ENCODE data around the gene CILP.

CILP gene

GRCh38 chr15:65258375-65259262, 47.3 kb upstream of the CILP start:
- TF ChIP-seq CTCF (conservative IDR thresholded peaks at IDR 0.05; ENCODE audit: low read depth, low read length): no peak
- H2AFZ ChIP-seq (ENCODE audit: low read depth): no peak overlapping the region
- no peaks in the 10 kb centered on the region for H3K4me1 ChIP-seq (ENCODE audit: low read depth, poor library complexity, severe bottlenecking)
- no peaks in the 10 kb centered on the region for H3K36me3 ChIP-seq (ENCODE audit: insufficient read depth)
- H3K9ac ChIP-seq: no peak overlapping the region
- no peaks in the 10 kb centered on the region for H3K27me3 ChIP-seq (ENCODE audit: insufficient read depth, low read depth)
- H3K4me3 ChIP-seq (IDR thresholded peaks at IDR 0.05; ENCODE audit: insufficient read depth, low read depth, low read length): no peak overlapping the region
- no peak overlapping the region for H3K27ac ChIP-seq
- no peaks in the 10 kb centered on the region for H4K20me1 ChIP-seq (ENCODE audit: insufficient read depth)
- H3K79me2 ChIP-seq (ENCODE audit: insufficient read depth, low read depth): no peaks in the 10 kb centered on the region
- no peak overlapping the region for H3K4me2 ChIP-seq

GRCh38 chr15:65255486-65256140, 44.3 kb upstream of the CILP start:
- Histone ChIP-seq H3K27ac (no peak overlapping the region), H3K4me2 (no peak overlapping the region), H3K4me3 (IDR thresholded peaks at IDR 0.05; ENCODE audit: insufficient read depth, low read depth, low read length) (no peak overlapping the region), H3K9ac (no peak overlapping the region), H3K79me2 (ENCODE audit: insufficient read depth, low read depth) (no peaks in the 10 kb centered on the region), H3K27me3 (ENCODE audit: insufficient read depth, low read depth) (no peaks in the 10 kb centered on the region), H4K20me1 (ENCODE audit: insufficient read depth) (no peaks in the 10 kb centered on the region), H3K36me3 (ENCODE audit: insufficient read depth) (no peaks in the 10 kb centered on the region), H3K4me1 (ENCODE audit: low read depth, poor library complexity, severe bottlenecking) (no peaks in the 10 kb centered on the region), H2AFZ (ENCODE audit: low read depth) (no peak overlapping the region)
- TF ChIP-seq CTCF (conservative IDR thresholded peaks at IDR 0.05; ENCODE audit: low read depth, low read length): no peak

GRCh38 chr15:65254758-65255157, 43.5 kb upstream of the CILP start:
- Histone ChIP-seq H3K36me3 (ENCODE audit: insufficient read depth) (no peaks in the 10 kb centered on the region), H3K79me2 (ENCODE audit: insufficient read depth, low read depth) (no peaks in the 10 kb centered on the region), H3K4me2 (no peak overlapping the region)

GRCh38 chr15:65254356-65254755, 43.1 kb upstream of the CILP start:
- Histone ChIP-seq H3K36me3 (ENCODE audit: insufficient read depth) (no peaks in the 10 kb centered on the region), H3K27ac (no peak overlapping the region), H4K20me1 (ENCODE audit: insufficient read depth) (no peaks in the 10 kb centered on the region), H3K9ac (no peak overlapping the region), H2AFZ (ENCODE audit: low read depth) (no peak overlapping the region), H3K79me2 (ENCODE audit: insufficient read depth, low read depth) (no peaks in the 10 kb centered on the region), H3K4me2 (no peak overlapping the region), H3K4me1 (ENCODE audit: low read depth, poor library complexity, severe bottlenecking) (no peaks in the 10 kb centered on the region), H3K27me3 (ENCODE audit: insufficient read depth, low read depth) (no peaks in the 10 kb centered on the region), H3K4me3 (IDR thresholded peaks at IDR 0.05; ENCODE audit: insufficient read depth, low read depth, low read length) (no peak overlapping the region)
- TF ChIP-seq CTCF (conservative IDR thresholded peaks at IDR 0.05; ENCODE audit: low read depth, low read length): no peak

More at GRCh38 chr15:65254758-65255157, 43.5 kb upstream of the CILP start:
- H2AFZ ChIP-seq (ENCODE audit: low read depth): no peak overlapping the region
- no peak overlapping the region for H3K9ac ChIP-seq
- H3K4me3 ChIP-seq (IDR thresholded peaks at IDR 0.05; ENCODE audit: insufficient read depth, low read depth, low read length): no peak overlapping the region
- H4K20me1 ChIP-seq (ENCODE audit: insufficient read depth): no peaks in the 10 kb centered on the region
- H3K27me3 ChIP-seq (ENCODE audit: insufficient read depth, low read depth): no peaks in the 10 kb centered on the region
- H3K4me1 ChIP-seq (ENCODE audit: low read depth, poor library complexity, severe bottlenecking): no peaks in the 10 kb centered on the region
- TF ChIP-seq CTCF (conservative IDR thresholded peaks at IDR 0.05; ENCODE audit: low read depth, low read length): no peak
- no peak overlapping the region for H3K27ac ChIP-seq

All from KMS-11 (cell line).